GM19099 (cell line): ENCODE results near the gene FAM216B.

Experiments
- POLR2A ChIP-seq: IDR thresholded peaks from 3 replicates; pipeline ENCODE4 v1.6.1; 2011; ENCODE audit warnings: low read depth; ENCODE audit not compliant: insufficient read length; ENCODE audit errors: extremely low read depth

FAM216B gene

DNA sequence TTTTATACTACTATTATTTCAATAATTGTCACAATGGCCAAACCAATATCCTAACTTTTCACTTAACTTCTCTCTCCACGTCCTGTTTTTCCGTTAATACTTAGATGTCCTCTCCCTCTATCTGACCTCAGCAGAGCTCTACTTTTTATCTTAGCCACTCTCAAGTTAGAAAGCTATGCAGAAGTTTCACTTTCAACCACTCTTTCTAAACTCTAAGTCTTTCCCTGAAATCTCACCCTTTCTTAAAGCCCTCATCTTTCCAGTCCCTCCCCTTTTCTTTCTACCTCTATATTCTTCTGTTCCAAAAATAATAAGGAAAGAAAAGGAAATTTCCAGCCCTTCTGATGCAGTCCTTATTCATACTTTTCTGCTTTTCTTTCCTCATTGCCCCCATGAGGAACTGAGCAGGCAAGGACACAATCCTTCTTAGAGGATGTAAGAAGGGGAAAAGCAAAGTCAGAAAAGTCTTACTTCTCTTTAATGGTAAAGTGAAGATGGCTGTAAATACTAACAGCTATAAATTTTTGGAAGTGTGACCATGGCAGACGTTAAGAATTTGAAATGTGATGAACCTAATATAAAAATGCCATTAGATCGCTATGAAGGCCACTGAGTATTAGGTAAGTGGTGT, 23.0 kb downstream of the FAM216B start:
- TF ChIP-seq POLR2A = no peak

DNA sequence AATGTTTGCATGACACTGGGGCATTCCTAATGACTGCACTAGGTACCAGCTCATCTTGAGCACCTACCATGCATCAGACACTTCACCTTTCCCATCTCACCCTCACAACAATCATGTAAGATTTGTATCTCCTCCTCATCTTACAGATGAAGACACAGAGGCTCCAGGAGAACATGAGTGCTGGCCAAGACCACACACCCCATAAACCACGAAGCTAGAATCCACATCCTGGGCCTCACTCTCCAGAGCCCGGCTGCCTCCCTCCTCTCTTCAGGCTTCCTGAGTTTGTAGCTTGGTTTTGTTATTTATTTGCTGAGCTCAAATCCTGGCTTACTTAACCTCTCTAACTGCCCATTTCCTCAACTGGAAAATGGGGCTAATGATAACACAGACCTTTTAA, 25.9 kb downstream of the FAM216B start:
- TF ChIP-seq POLR2A = no peak

DNA sequence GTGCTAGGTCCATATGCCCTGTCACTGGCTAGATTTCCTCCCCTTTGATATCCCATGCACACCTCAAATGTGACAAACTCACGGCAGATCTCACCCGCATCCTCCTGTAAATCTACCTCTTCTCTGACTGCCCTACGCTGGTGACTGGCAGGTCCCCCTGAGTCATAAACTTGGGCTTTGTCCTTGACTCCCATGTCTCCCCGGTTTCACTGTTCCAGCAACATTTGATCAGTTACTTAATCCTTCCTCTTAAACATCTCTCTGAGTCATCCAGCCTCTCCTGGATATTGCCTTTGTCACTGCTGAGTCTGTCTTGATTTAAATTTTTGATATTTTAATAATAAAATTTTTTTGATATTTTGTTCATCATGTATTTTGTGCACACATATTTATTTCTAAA, 26.5 kb downstream of the FAM216B start:
- TF ChIP-seq POLR2A = no peak

DNA sequence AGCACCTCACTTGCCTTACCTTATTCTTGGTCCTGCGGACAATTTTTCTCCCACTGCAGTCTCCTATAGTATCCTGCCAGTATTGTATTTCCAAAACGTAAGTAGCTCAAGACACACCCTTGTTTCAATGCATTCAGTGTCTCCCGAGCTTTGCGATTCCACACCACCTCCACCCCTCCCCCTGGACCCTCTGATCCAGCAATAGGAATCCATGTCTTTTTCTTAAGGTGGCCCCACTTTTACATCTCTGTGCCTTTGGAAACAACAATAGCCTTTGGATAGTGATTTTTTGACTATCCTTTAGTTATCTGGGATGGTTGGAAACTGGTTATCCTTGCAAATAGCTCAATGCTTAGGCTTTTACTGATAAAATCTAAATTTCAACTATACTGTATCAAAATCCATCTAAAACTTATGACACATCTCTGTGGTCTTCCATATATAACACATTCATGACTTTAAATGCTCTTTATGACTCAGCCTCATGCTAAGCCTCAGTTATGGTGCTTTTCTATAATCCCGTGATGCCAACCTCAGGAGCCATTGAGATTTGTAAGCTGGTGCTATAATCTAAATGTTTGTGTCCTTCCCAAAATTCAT, 27.1 kb downstream of the FAM216B start:
- TF ChIP-seq POLR2A = no peak

DNA sequence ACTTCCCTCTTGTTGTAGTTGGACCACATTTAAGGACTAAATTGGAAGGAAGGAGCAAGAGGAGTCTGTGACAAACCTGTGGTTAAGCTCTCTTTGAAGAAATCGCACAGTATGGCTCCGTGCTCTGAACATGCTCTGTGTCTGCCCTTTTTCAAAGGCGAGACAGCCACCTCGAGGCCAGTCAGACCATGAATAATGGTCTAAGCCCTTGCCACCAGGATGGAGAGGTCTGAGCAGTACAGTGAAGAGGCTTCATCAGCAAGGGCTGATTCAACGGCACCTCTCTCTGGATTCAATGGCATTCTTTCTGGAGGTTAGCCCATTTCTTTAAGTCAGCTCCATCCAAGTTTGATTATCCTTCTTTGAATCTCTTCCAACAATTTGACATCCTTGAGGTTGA, 30.9 kb downstream of the FAM216B start:
- no peak for TF ChIP-seq POLR2A

DNA sequence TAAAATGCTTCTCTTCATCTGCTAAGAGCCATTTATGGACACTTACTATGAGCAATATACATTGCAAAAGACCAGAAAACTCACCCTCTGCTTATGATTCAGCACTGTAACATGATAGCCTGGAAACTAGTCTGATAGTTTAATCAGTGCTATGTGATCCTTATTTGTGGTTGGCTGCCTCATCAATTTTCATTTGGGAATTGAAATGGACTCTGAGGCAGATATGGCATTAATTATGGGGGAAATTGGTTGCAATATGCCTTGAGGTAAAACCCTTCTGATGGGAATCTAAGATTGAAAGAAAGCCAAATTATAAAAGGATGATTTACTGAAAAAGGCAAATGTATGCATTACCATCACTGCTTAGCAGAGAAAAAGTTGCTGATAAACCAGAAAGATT, 33.5 kb downstream of the FAM216B start:
- no peak for TF ChIP-seq POLR2A

DNA sequence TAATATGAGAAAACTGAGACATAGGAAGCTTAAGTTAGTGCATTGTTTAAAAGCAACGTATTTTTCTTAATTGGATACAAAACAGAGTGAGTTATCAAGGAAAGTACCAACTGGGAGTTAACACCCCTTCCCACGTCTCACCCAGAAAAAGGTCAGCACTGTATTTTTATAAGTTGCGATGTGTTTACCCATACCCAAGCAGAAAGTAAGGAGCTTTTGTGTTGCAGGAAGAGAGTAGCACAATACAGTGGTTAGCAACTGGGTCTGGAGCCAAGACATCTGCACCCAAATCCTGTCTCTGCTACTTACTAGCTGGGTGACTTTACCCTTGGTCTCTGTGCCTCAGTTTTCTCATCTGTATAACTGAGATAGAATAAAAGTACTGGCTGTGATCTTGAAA, 34.3 kb downstream of the FAM216B start:
- TF ChIP-seq POLR2A = no peak

DNA sequence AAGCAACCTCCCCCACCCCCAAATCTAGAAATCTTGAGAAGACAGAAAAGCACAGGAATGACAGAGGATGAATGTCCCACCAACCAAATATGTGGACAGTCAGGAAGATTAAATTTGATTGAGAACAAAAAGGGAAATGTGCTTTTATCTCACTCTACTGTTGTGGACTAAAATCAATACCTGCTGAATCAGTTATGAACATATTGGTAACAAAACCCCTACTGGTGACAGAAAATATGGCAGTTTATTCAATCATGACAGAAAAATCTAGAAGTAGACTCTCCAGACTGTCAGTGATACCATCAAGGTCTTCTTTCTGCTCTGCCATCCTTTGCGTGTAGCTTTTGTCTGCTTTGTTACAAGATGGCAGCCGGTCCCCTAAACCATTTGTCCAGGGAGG, 35.2 kb downstream of the FAM216B start:
- TF ChIP-seq POLR2A = no peak

DNA sequence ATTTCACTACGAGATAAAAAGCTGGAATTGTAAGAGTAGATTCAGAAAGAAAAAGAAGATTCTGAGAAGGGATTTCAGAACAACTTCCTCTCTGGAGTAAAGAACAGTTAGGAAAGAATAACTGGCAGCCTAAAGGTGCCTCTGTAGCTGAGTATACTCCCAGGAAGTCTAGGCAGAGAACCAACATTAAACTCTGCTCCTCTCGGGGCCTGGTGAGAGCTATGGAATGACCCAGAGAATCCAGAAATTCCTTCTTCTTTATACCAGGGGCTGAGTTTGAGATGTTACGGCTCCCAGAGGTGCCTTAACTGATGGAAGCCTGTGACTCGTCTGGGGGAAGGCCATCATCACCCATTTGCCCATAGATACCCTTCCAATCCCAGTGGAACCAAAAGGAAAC, 39.1 kb downstream of the FAM216B start:
- TF ChIP-seq POLR2A = no peak

DNA sequence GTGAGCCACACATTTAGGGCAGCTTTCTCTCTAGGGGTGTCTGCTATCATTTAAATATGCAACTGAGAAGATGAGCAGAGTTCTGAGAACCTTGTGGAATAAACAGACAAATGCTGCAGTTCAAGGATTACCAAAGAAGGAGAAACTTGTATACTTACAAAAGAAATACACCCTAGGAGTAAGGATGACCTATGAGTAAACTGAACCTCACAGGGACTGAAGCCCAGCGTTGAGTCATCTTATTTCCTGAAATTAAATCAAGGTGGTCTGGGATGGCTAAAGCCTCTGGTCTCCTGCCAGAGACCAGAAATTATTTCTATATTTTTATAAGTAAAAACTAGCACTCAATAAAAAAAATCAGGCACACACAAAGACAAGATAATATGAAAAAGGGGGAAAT, 40.1 kb downstream of the FAM216B start:
- no peak for TF ChIP-seq POLR2A

DNA sequence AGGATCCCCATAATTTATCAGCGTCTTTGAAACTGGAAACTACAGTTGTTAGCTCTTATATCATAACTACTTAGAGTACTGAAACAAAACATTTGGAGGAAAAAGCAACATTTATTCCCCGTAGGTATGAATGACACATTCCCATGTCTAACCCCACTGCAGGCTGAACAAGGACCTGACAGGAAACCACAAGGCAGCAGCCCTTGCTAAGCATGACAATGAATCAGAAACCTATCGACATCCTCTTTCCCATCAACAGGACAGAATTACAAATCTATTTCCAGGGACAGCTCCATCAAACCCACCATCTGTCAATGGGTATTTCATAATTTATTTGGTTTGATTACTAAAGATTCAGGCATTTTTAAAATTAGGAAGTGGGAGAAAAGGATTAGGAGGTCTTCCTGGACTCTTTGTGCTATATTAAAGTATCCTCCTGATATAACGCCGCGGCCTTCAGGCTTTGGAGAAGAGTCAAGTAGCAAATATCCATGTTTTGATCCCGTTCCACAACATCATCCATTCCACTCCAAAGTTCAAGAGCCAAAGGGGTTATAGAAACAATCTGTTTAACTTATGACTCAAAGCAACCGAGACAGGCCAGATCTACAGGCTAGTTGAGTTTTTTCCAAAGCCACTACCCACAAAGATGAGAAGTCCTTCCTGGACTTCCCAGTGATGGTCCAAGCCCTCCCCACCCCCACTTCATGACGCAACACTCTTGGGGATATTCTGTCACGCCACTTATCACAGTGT, 51.1 kb downstream of the FAM216B start:
- no peak for TF ChIP-seq POLR2A

DNA sequence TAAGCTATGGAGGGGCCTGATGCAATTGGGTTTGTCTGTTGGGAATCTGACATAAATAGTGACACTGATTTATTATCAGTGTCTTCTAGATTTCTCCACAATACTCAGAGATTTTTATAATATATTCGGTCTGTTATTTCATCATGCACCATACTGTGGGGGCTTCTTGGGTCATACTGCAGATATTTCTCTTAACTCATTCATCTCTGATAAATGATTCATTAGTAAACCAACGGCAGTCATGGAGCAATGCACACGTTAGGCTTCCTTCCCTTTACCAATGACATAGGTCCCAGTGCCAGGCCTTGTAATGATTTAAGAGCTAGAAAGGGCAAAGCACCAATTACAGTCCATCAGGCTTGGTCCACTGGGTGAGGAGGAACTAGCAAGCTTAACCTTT, 53.6 kb downstream of the FAM216B start:
- no peak for TF ChIP-seq POLR2A

DNA sequence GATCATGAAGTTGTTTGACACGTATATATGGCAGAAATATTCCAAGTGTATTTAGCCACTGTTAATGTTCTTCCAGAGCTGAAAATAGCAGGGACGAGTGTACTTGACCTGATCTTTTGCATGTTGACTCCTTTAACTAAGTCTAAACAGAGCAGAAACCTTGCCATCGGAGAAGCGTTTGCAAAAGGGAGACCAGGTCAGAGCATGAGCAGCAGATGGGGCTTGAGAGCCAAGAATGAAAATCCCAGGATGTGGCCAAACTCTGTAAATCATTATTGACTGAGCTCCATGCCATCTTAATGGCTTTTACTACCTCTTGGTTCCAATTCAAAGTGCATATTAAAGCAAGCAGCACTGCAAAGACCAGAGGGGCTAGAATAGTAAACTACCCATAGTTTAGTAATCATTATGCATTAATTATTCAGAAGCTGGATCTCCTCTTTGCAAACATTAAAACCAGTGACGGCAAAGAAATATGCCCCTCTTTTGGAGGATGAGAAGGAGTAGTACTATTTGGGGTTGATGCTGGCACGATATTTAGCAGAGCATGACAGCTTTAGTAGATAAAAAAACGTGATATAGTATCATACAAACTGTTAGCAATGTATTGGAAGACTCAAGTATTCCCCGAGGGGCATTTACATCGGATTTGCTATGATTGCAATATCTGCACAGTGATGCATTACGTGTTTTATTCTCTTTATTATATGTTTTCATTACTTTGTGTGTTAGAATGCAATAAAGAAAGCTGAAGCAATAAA, 55.7 kb downstream of the FAM216B start:
- TF ChIP-seq POLR2A = no peak
